NB4 (cell line): Measurements from ENCODE around the gene CASP8.
"Not testable (repeated sequence)": the region's sequence is repeated elsewhere in the genome, so short reads cannot be mapped to it uniquely, and the experiment has no call there.

Experiments used
- DNase-seq: peaks from one replicate; pipeline ENCODE4 v3.0.0; 2010; ENCODE audit warnings: low read depth
- H3K4me3 ChIP-seq: one replicate; pipeline ENCODE4 v1.5.1; 2011; ENCODE audit warnings: mild to moderate bottlenecking, low read depth, low read length, moderate library complexity
- CTCF ChIP-seq: IDR thresholded peaks from one replicate; pipeline ENCODE4 v1.5.1; 2012; ENCODE audit warnings: low read depth, low read length
- MAX ChIP-seq: IDR thresholded peaks from 2 replicates; pipeline ENCODE4 v1.6.1; 2011; ENCODE audit warnings: low read depth, low read length
- MYC ChIP-seq: IDR thresholded peaks from 2 replicates; pipeline ENCODE4 v1.6.1; 2011; ENCODE audit warnings: low read depth, low read length
- POLR2A ChIP-seq: IDR thresholded peaks from 2 replicates; pipeline ENCODE4 v1.6.1; 2011; ENCODE audit warnings: mild to moderate bottlenecking; ENCODE audit not compliant: insufficient read length; ENCODE audit errors: extremely low read depth

CASP8 gene

GRCh38 chr2:201233192-201233811, 27.0 kb upstream of the CASP8 start:
- TF ChIP-seq CTCF (no peak), POLR2A (peak; percentile 90), MYC (peak; percentile 91), MAX (peak; percentile 93)
- peak; percentile 97 for DNase-seq
- peak overlapping the region; percentile 85 for H3K4me3 ChIP-seq

- no peak for TF ChIP-seq MAX
- TF ChIP-seq MYC, result no peak
- no peak for TF ChIP-seq CTCF
- no peak for TF ChIP-seq POLR2A
- peak overlapping the region; percentile 85 for H3K4me3 ChIP-seq
- DNase-seq, result peak; percentile 60
These were observed 26.3 kb upstream of the CASP8 start for GRCh38 chr2:201233812-201234662.

GRCh38 chr2:201234663-201235135, 25.6 kb upstream of the CASP8 start:
- H3K4me3 ChIP-seq, result peak overlapping the region; percentile 85
- no peak for DNase-seq
- TF ChIP-seq MAX (no peak), MYC (no peak), POLR2A (no peak), CTCF (no peak)

GRCh38 chr2:201235860-201236811, 24.2 kb upstream of the CASP8 start:
- peak; percentile 85 for DNase-seq
- H3K4me3 ChIP-seq, result peak overlapping the region; percentile 85
- no peak for TF ChIP-seq MYC
- TF ChIP-seq POLR2A, result no peak
- TF ChIP-seq CTCF, result peak; percentile 46

GRCh38 chr2:201237486-201238123, 22.7 kb upstream of the CASP8 start:
- H3K4me3 ChIP-seq, result no peak overlapping the region
- peak; percentile 64 for DNase-seq
- TF ChIP-seq MAX (0 out of 2 replicates have a peak, but pooled peaks have one; percentile 5), MYC (no peak)

GRCh38 chr2:201239167-201239935, 21.0 kb upstream of the CASP8 start:
- DNase-seq, H3K4me3 ChIP-seq: not testable (repeated sequence)
